H9 (cell line): ENCODE measurements around the gene MBIP. TPM values are rescaled to one million over a fixed set of nuclear protein-coding genes. Genes with fewer than 3 reads are reported as not detected.

ENCODE experiments used
- DNase-seq: peaks from one replicate; pipeline ENCODE4 v3.0.0-alpha.2; 2017
- H2AFZ ChIP-seq: one replicate; pipeline ENCODE4 v1.6.1; 2013; ENCODE audit warnings: mild to moderate bottlenecking, low read length, control low read depth, moderate library complexity
- H2AK5ac ChIP-seq: 2 replicates; pipeline ENCODE4 v1.6.1; 2013; ENCODE audit warnings: low read length, control low read depth, mixed read lengths; ENCODE audit not compliant: insufficient read length
- H2BK120ac ChIP-seq: one replicate; pipeline ENCODE4 v1.6.1; 2013; ENCODE audit warnings: low read depth, mild to moderate bottlenecking, low read length, control low read depth, inconsistent platforms; ENCODE audit not compliant: poor library complexity, severe bottlenecking
- H2BK12ac ChIP-seq: 2 replicates; pipeline ENCODE4 v1.6.1; 2013; ENCODE audit warnings: low read length, control low read depth, mixed read lengths, low read depth; ENCODE audit not compliant: insufficient read length
- H2BK15ac ChIP-seq: 2 replicates; pipeline ENCODE4 v1.6.1; 2013; ENCODE audit warnings: low read depth, low read length, control low read depth
- H2BK20ac ChIP-seq: one replicate; pipeline ENCODE4 v1.6.1; 2013; ENCODE audit warnings: low read depth, mild to moderate bottlenecking, low read length, control low read depth, inconsistent platforms; ENCODE audit not compliant: poor library complexity, severe bottlenecking
- H2BK5ac ChIP-seq: 2 replicates; pipeline ENCODE4 v1.6.1; 2013; ENCODE audit warnings: low read length, control low read depth, mixed read lengths; ENCODE audit not compliant: insufficient read length
- H3K14ac ChIP-seq: 2 replicates; pipeline ENCODE4 v1.6.1; 2013; ENCODE audit warnings: low read length, control low read depth; ENCODE audit not compliant: insufficient read depth
- H3K18ac ChIP-seq: 2 replicates; pipeline ENCODE4 v1.6.1; 2013; ENCODE audit warnings: low read depth, mild to moderate bottlenecking, mixed read lengths, low read length, control low read depth; ENCODE audit not compliant: insufficient read length
- H3K23ac ChIP-seq: 2 replicates; pipeline ENCODE4 v1.6.1; 2013; ENCODE audit warnings: low read length, control low read depth, mixed read lengths, low read depth; ENCODE audit not compliant: insufficient read length
- H3K23me2 ChIP-seq: 2 replicates; pipeline ENCODE4 v1.6.1; 2013; ENCODE audit warnings: low read depth, mild to moderate bottlenecking, mixed read lengths, low read length, control low read depth; ENCODE audit not compliant: insufficient read length, poor library complexity, severe bottlenecking
- H3K27ac ChIP-seq: 2 replicates; pipeline ENCODE4 v1.5.1; 2013; ENCODE audit warnings: low read length, control low read depth, mixed read lengths, low read depth; ENCODE audit not compliant: insufficient read length
- H3K27me3 ChIP-seq: 2 replicates; pipeline ENCODE4 v1.6.1; 2013; ENCODE audit warnings: low read length, control low read depth, inconsistent platforms; ENCODE audit not compliant: insufficient read depth
- H3K4ac ChIP-seq: 2 replicates; pipeline ENCODE4 v1.6.1; 2013; ENCODE audit warnings: low read depth, mild to moderate bottlenecking, control low read depth, inconsistent platforms, low read length, moderate library complexity
- H3K4me1 ChIP-seq: 2 replicates; pipeline ENCODE4 v1.6.1; 2013; ENCODE audit warnings: low read length, control low read depth, inconsistent platforms; ENCODE audit not compliant: insufficient read depth
- H3K4me2 ChIP-seq: 2 replicates; pipeline ENCODE4 v1.6.1; 2013; ENCODE audit warnings: low read length, control low read depth, mixed read lengths; ENCODE audit not compliant: insufficient read length, insufficient read depth
- H3K56ac ChIP-seq: 2 replicates; pipeline ENCODE4 v1.6.1; 2013; ENCODE audit warnings: low read depth, mild to moderate bottlenecking, mixed read lengths, low read length, control low read depth; ENCODE audit not compliant: insufficient read length
- H3K79me1 ChIP-seq: 2 replicates; pipeline ENCODE4 v1.6.1; 2013; ENCODE audit warnings: low read depth, mild to moderate bottlenecking, moderate library complexity, low read length, control low read depth, inconsistent platforms; ENCODE audit not compliant: insufficient read depth, poor library complexity, severe bottlenecking
- H3K79me2 ChIP-seq: 2 replicates; pipeline ENCODE4 v1.6.1; 2013; ENCODE audit warnings: low read length, control low read depth, inconsistent platforms; ENCODE audit not compliant: insufficient read depth
- H3K9ac ChIP-seq: 2 replicates; pipeline ENCODE4 v1.6.1; 2013; ENCODE audit warnings: low read length, control low read depth, mixed read lengths; ENCODE audit not compliant: insufficient read length; ENCODE audit errors: extremely low read depth
- H3K9me3 ChIP-seq: one replicate; pipeline ENCODE4 v1.6.1; 2013; ENCODE audit warnings: low read depth, low read length, inconsistent platforms; ENCODE audit not compliant: control insufficient read depth
- H3T11ph ChIP-seq: one replicate; pipeline ENCODE4 v1.6.1; 2013; ENCODE audit warnings: mild to moderate bottlenecking, low read length, control low read depth, inconsistent platforms
- H4K20me1 ChIP-seq: one replicate; pipeline ENCODE4 v1.6.1; 2013; ENCODE audit not compliant: control insufficient read depth, insufficient read length, insufficient read depth
- H4K5ac ChIP-seq: 2 replicates; pipeline ENCODE4 v1.6.1; 2013; ENCODE audit warnings: low read depth, mild to moderate bottlenecking, mixed read lengths, low read length, control low read depth; ENCODE audit not compliant: insufficient read length
- H4K8ac ChIP-seq: replicated peaks from 2 replicates; pipeline ENCODE4 v1.6.1; 2013; ENCODE audit warnings: low read length, control low read depth, mixed read lengths, low read depth; ENCODE audit not compliant: insufficient read length
- H4K91ac ChIP-seq: 2 replicates; pipeline ENCODE4 v1.6.1; 2013; ENCODE audit warnings: low read depth, mild to moderate bottlenecking, moderate library complexity, mixed read lengths, low read length, control low read depth; ENCODE audit not compliant: insufficient read length
- H3K27ac Mint-ChIP-seq, 3 experiments: 2 replicates in 2 of 3; 3 replicates in 1 of 3; pipeline ENCODE4 v1.8.0; 2020 to 2021; ENCODE audit warnings: mixed read lengths in 3 of 3, mild to moderate bottlenecking in 1 of 3, moderate library complexity in 1 of 3
- H3K27me3 Mint-ChIP-seq: 2 replicates; pipeline ENCODE4 v1.8.0; 2021; ENCODE audit warnings: low read depth, mild to moderate bottlenecking, moderate library complexity, mixed read lengths
- H3K36me3 Mint-ChIP-seq, 3 experiments: 2 replicates in 2 of 3; 3 replicates in 1 of 3; pipeline ENCODE4 v1.8.0; 2020 to 2021; ENCODE audit warnings: low read depth in 3 of 3, mixed read lengths in 3 of 3; ENCODE audit not compliant: insufficient read depth in 1 of 3
- H3K4me1 Mint-ChIP-seq, 2 experiments: 2 replicates each; pipeline ENCODE4 v1.8.0; 2020; ENCODE audit warnings: mixed read lengths in 2 of 2
- H3K4me3 Mint-ChIP-seq, 2 experiments: 2 replicates in 1 of 2; 3 replicates in 1 of 2; pipeline ENCODE4 v1.8.0; 2020 to 2021; ENCODE audit warnings: mild to moderate bottlenecking in 2 of 2, mixed read lengths in 2 of 2, moderate library complexity in 1 of 2
- H3K9me3 Mint-ChIP-seq, 2 experiments: 2 replicates in 1 of 2; 3 replicates in 1 of 2; pipeline ENCODE4 v1.8.0; 2020; ENCODE audit warnings: mild to moderate bottlenecking in 2 of 2, mixed read lengths in 2 of 2, moderate library complexity in 1 of 2
- CTCF ChIP-seq: fragments of 200-600 bp; sonication (generic); conservative IDR thresholded peaks from 3 replicates; pipeline ENCODE4 v1.8.0; 2021; ENCODE audit warnings: antibody characterized with exemption, mild to moderate bottlenecking
- WGBS: extraction: QIAGEN DNeasy Blood & Tissue Kit; methylation state at CpG from one replicate; pipeline ENCODE4 v1.1.7; 2013; ENCODE audit warnings: missing lambda C conversion rate, low lambda C conversion rate, mixed read lengths; ENCODE audit not compliant: insufficient read length; ENCODE audit errors: extremely low coverage; 5-methylcytosine and 5-hydroxymethylcytosine counted together
- total RNA-seq: library from RNA; stranded (reverse); gene quantifications from 2 replicates; pipeline ENCODE4 v1.2.1, GENCODE V29; 2021

MBIP gene
- total RNA-seq, 1 experiment from 2014 or later, result 29.6 TPM

- Histone ChIP-seq H3T11ph (no peak overlapping the region), H2BK12ac (no peak overlapping the region), H3K23me2 (no peaks in the 10 kb centered on the region), H2BK15ac (no peak overlapping the region), H2BK120ac (no peak overlapping the region), H3K27ac (no peak overlapping the region), H3K27me3 (no peaks in the 10 kb centered on the region), H3K9ac (no peak overlapping the region), H2BK5ac (no peak overlapping the region), H4K91ac (no peak overlapping the region), H3K79me2 (no peaks in the 10 kb centered on the region), H3K4me1 (0 out of 2 replicates have a peak, but pooled peaks cover 3% of the 10 kb centered on the region), H3K79me1 (no peaks in the 10 kb centered on the region), H3K18ac (no peak overlapping the region), H2BK20ac (no peak overlapping the region), H2AK5ac (no peak overlapping the region), H3K4ac (no peak overlapping the region), H3K23ac (no peak overlapping the region), H4K8ac (no peak overlapping the region), H3K56ac (no peak overlapping the region), H4K5ac (no peak overlapping the region), H3K14ac (no peak overlapping the region), H3K9me3 (no peaks in the 10 kb centered on the region), H4K20me1 (no peaks in the 10 kb centered on the region), H2AFZ (no peak overlapping the region), H3K4me2 (no peak overlapping the region)
- TF ChIP-seq CTCF, result no peak
- H3K27me3 Mint-ChIP-seq, result no peaks in the 10 kb centered on the region
- whole genome bisulfite sequencing, result no CpG with 5 or more reads among the region's 3 CpGs
- H3K4me1 Mint-ChIP-seq, result peaks cover 5 to 6% of the 10 kb centered on the region in 2 experiments
- no peak for DNase-seq
- H3K4me3 Mint-ChIP-seq, result no peak overlapping the region
- H3K9me3 Mint-ChIP-seq, result no peaks in the 10 kb centered on the region
- no peak overlapping the region; a peak in 1 of 7 replicates for H3K27ac Mint-ChIP-seq
- H3K36me3 Mint-ChIP-seq, result peaks cover 19 to 62% (median 59%) of the 10 kb centered on the region in 3 experiments; a peak in 6 of 7 replicates
Observed at GRCh38 chr14:36301159-36301558, 19.3 kb downstream of the MBIP start.
